ENCODE data around the gene FBXL20. TPM values are rescaled to one million over a fixed set of nuclear protein-coding genes. Genes with fewer than 3 reads are reported as not detected.
"Not testable (repeated sequence)": the region's sequence is repeated elsewhere in the genome, so short reads cannot be mapped to it uniquely, and the experiment has no call there.

Gene FBXL20
- total RNA-seq, 2 donors from 2014 or later, result 11.4 to 21.4 TPM

- ATAC-seq, result peak; percentile 44
- intact Hi-C loops (cut with DNase I, micrococcal nuclease), result no loop called here
- no peak for DNase-seq
Observed at GRCh38 chr17:39339272-39339671, 62.2 kb downstream of the FBXL20 start.

GRCh38 chr17:39337649-39338048, 63.8 kb downstream of the FBXL20 start:
- intact Hi-C loops (cut with DNase I, micrococcal nuclease); DNase-seq; ATAC-seq: not testable (repeated sequence)

- intact Hi-C loops (cut with DNase I, micrococcal nuclease), result no loop called here
- no peak for DNase-seq
- ATAC-seq, result no peak
Observed at GRCh38 chr17:39335704-39336223, 65.7 kb downstream of the FBXL20 start.

GRCh38 chr17:39334008-39334744, 67.2 kb downstream of the FBXL20 start:
- intact Hi-C loops (cut with DNase I, micrococcal nuclease); ATAC-seq; DNase-seq: not testable (repeated sequence)

- ATAC-seq, result no peak
- intact Hi-C loops (cut with DNase I, micrococcal nuclease), result no loop called here
Observed at GRCh38 chr17:39332092-39332491, 69.3 kb downstream of the FBXL20 start.

GRCh38 chr17:39328815-39329214, 72.6 kb downstream of the FBXL20 start:
- no peak for ATAC-seq
- intact Hi-C loops (cut with DNase I, micrococcal nuclease), result no loop called here

More at GRCh38 chr17:39332092-39332491, 69.3 kb downstream of the FBXL20 start:
- DNase-seq, result no peak

GRCh38 chr17:39327109-39327508, 74.3 kb downstream of the FBXL20 start:
- DNase-seq, result no peak
- peak; percentile 73 for ATAC-seq
- intact Hi-C loops (cut with DNase I, micrococcal nuclease), result no loop called here

More at GRCh38 chr17:39328815-39329214, 72.6 kb downstream of the FBXL20 start:
- DNase-seq, result no peak

- ATAC-seq (no peak), DNase-seq (no peak)
- intact Hi-C loops (cut with DNase I, micrococcal nuclease), result no loop called here
Observed at GRCh38 chr17:39325528-39326240, 75.7 kb downstream of the FBXL20 start.

GRCh38 chr17:39318636-39319035, 82.8 kb downstream of the FBXL20 start:
- intact Hi-C loops (cut with DNase I, micrococcal nuclease), result no loop called here
- DNase-seq (no peak), ATAC-seq (no peak)

- DNase-seq (no peak), ATAC-seq (no peak)
- intact Hi-C loops (cut with DNase I, micrococcal nuclease), result no loop called here
Observed at GRCh38 chr17:39306509-39307212, 94.8 kb downstream of the FBXL20 start.

GRCh38 chr17:39305978-39306377, 95.4 kb downstream of the FBXL20 start:
- DNase-seq, result no peak
- no peak for ATAC-seq
- intact Hi-C loops (cut with DNase I, micrococcal nuclease), result no loop called here

- intact Hi-C loops (cut with DNase I, micrococcal nuclease), result no loop called here
- DNase-seq (no peak), ATAC-seq (no peak)
Observed at GRCh38 chr17:39304188-39304587, 97.2 kb downstream of the FBXL20 start.

GRCh38 chr17:39294060-39294459, 107.4 kb downstream of the FBXL20 start:
- intact Hi-C loops (cut with DNase I, micrococcal nuclease), result no loop called here
- no peak for ATAC-seq
- DNase-seq, result no peak

- intact Hi-C loops (cut with DNase I, micrococcal nuclease); DNase-seq; ATAC-seq: not testable (repeated sequence)
Observed at GRCh38 chr17:39292546-39292945, 108.9 kb downstream of the FBXL20 start.

- DNase-seq; intact Hi-C loops (cut with DNase I, micrococcal nuclease); ATAC-seq: not testable (repeated sequence)
Observed at GRCh38 chr17:39286513-39286912, 114.9 kb downstream of the FBXL20 start.

- intact Hi-C loops (cut with DNase I, micrococcal nuclease), result no loop called here
- no peak for ATAC-seq
- DNase-seq, result no peak
Observed at GRCh38 chr17:39284685-39285084, 116.7 kb downstream of the FBXL20 start.

- DNase-seq (no peak), ATAC-seq (no peak)
- intact Hi-C loops (cut with DNase I, micrococcal nuclease), result no loop called here
Observed at GRCh38 chr17:39283896-39284295, 117.5 kb downstream of the FBXL20 start.

- no peak for DNase-seq
- intact Hi-C loops (cut with DNase I, micrococcal nuclease), result no loop called here
- ATAC-seq, result no peak
Observed at GRCh38 chr17:39283098-39283497, 118.3 kb downstream of the FBXL20 start.

- DNase-seq (no peak), ATAC-seq (no peak)
- intact Hi-C loops (cut with DNase I, micrococcal nuclease), result no loop called here
Observed at GRCh38 chr17:39281806-39282205, 119.6 kb downstream of the FBXL20 start.
